Lower leg skin (tissue), 4 donors: ENCODE results near the gene P2RY8. TPM values are rescaled to one million over a fixed set of nuclear protein-coding genes. Genes with fewer than 3 reads are reported as not detected.
"Not testable (repeated sequence)": the region's sequence is repeated elsewhere in the genome, so short reads cannot be mapped to it uniquely, and the experiment has no call there.

Experiments used
- DNase-seq, 2 donors: peaks; one replicate each; pipeline ENCODE4 v3.0.0-alpha.2; 2019; ENCODE audit warnings: low spot score in 2 of 2
- H3K4me3 ChIP-seq: fragments of 200-600 bp; sonication (generic); 2 replicates; pipeline ENCODE4 v1.5.1; 2017; ENCODE audit warnings: mild to moderate bottlenecking, low read depth; ENCODE audit not compliant: poor library complexity, severe bottlenecking
- CTCF ChIP-seq, 3 donors: fragments of 450-650 bp; IDR thresholded peaks; one replicate each; pipeline ENCODE4 v1.5.1; 2016; ENCODE audit warnings: antibody characterized with exemption in 3 of 3, mild to moderate bottlenecking in 3 of 3, moderate library complexity in 2 of 3
- POLR2A ChIP-seq, 2 donors: fragments of 450-650 bp; IDR thresholded peaks; one replicate each; pipeline ENCODE4 v1.6.1; 2016 to 2017; ENCODE audit warnings: antibody characterized with exemption in 2 of 2, mild to moderate bottlenecking in 1 of 2, moderate library complexity in 1 of 2
- WGBS, 2 donors: methylation state at CpG; one replicate each; pipeline ENCODE4 v1.1.5; 2018; 5-methylcytosine and 5-hydroxymethylcytosine counted together
- intact Hi-C: fragments of 100-400 bp; cut with DNase I; formaldehyde crosslinking; loops from one replicate; pipeline ENCODE4 v1.15.0; 2023; ENCODE audit warnings: low total_unique reads
- total RNA-seq, 4 donors: library from RNA; depleted of rRNA; stranded (reverse); fragments of >200 nt; gene quantifications; one replicate each; pipeline ENCODE4 v1.1.0, GENCODE V29; 2016

P2RY8 gene
- total RNA-seq, 4 donors from 2014 or later, result 0.08 to 0.81 (median 0.48) TPM

- TF ChIP-seq CTCF (IDR thresholded peaks at IDR 0.05) (no peak), POLR2A (IDR thresholded peaks at IDR 0.05) (no peak)
- no peak overlapping the region for H3K4me3 ChIP-seq
- intact Hi-C loops, result no loop called here
- peak in 1 of 2 donors; percentile 43 for DNase-seq
- WGBS, 2 donors, result 74 to 87% methylated on average over 8 of the region's 8 CpGs
Observed at GRCh38 chrX:1477801-1478458, 59.1 kb downstream of the P2RY8 start.

- TF ChIP-seq POLR2A (IDR thresholded peaks at IDR 0.05), result no peak
- TF ChIP-seq CTCF (IDR thresholded peaks at IDR 0.05), result no peak
- intact Hi-C loops, result no loop called here
- DNase-seq, result no peak
- H3K4me3 ChIP-seq, result no peak overlapping the region
- 73 to 90% methylated on average over 3 of the region's 3 CpGs for WGBS, 2 donors
Observed at GRCh38 chrX:1477229-1477628, 59.8 kb downstream of the P2RY8 start.

- peak in 1 of 2 donors; percentile 43 for DNase-seq
- intact Hi-C loops, result no loop called here
Observed at GRCh38 chrX:1476682-1477081, 60.3 kb downstream of the P2RY8 start.

GRCh38 chrX:1475881-1476280 is 61.1 kb downstream of the P2RY8 start:
- H3K4me3 ChIP-seq, result no peak overlapping the region
- WGBS, 2 donors, result 100% methylated on average over 1 of the region's 1 CpG
- no peak for DNase-seq
- TF ChIP-seq POLR2A (IDR thresholded peaks at IDR 0.05), result no peak
- no peak for TF ChIP-seq CTCF (IDR thresholded peaks at IDR 0.05)
- intact Hi-C loops, result no loop called here

More at GRCh38 chrX:1476682-1477081, 60.3 kb downstream of the P2RY8 start:
- TF ChIP-seq CTCF (IDR thresholded peaks at IDR 0.05), result no peak
- no peak for TF ChIP-seq POLR2A (IDR thresholded peaks at IDR 0.05)
- no peak overlapping the region for H3K4me3 ChIP-seq
- WGBS, 2 donors, result 91 to 95% methylated on average over 5 of the region's 5 CpGs

- TF ChIP-seq POLR2A (IDR thresholded peaks at IDR 0.05) (no peak), CTCF (IDR thresholded peaks at IDR 0.05) (no peak)
- intact Hi-C loops, result no loop called here
- no peak for DNase-seq
- WGBS, 2 donors, result 80 to 95% methylated on average over 4 of the region's 4 CpGs
- no peak overlapping the region for H3K4me3 ChIP-seq
Observed at GRCh38 chrX:1475481-1475880, 61.5 kb downstream of the P2RY8 start.

GRCh38 chrX:1474593-1474992 is 62.4 kb downstream of the P2RY8 start:
- intact Hi-C loops, DNase-seq, H3K4me3 ChIP-seq: not testable (repeated sequence)
- 54 to 75% methylated on average over 2 of the region's 2 CpGs for WGBS, 2 donors
